Measurements from ENCODE around the gene NR1H3.

Gene NR1H3

DNA sequence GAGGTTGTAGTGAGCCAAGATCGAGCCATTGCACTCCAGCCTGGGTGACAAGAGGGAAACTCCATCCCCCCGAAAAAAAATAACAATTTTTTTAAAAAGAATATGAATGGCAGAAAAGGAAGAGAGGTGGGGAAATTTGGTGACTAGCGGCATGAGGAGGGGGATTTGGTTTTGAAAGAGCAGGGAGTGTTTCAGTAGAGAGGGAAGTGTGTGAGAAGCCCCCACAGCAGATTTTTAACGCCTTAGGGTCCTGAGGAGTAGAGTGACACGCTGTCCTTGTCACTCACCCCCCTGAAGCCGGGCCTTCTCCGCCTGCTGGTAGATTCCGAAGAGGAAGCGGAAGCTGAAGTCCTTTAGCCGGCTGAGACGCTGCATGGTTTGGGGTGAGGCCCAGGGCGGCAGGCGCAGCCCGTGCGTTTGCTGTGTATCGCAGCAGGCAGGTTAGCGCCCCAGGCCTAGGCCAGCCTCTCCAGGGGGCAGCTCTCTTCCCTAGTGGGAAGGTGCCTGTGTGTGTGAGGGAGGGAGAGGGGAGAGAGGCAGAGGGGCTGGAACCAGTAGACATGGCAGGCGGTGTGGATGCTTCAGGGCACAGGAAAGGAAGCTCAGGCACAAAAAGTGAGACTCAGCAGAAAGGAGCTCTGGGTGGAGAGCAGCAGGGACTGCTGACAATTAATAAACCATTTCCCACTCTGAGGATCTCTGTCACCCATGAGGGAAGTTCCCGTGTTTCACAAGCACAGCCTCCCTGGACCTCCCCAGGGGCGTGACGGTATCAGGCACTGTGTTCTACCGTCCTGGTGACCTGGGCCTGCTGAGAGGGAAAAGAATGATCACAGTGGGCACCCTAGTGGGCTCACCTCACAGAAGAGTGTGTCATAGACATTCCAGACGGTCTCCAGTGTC lies 13.1 kb upstream of the NR1H3 start:
- no peak for DNase-seq (ENCODE audit: low read depth)

DNA sequence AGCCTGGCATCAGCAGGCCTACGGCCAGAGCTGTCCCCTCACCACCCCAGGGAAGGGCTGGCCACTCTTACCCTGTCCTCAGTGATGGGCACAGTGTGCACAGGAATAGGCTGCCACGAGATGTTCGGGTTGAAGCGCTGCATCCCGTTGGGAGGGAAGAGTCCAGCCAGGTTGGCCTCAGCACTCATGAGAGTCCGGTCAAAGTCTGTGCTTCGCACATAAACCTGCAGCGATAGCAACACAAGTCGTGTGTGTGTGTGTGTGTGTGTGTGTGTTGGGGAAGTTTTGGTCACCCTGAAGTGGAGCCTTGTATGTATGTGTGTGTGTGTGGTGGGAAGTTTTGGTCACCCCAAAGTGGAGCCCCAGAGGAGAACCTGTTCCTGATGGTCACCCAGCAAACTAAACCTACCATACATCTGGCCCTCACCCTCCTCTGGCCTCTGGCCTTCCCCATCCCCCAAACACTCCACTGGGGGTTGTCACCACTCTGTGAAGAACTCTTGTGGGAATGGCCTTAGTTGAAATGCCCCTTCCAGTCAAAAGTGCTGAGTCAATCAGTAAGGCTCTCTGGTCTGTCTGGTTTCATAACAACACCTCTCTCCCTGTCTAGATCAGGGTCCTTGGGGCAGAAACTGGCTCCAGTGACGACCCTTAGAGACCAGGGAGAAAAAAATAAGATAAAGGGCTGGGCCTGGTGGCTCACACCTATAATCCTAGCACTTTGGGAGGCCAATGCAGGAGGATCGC lies 12.0 kb upstream of the NR1H3 start:
- DNase-seq (ENCODE audit: low read depth), result no peak

DNA sequence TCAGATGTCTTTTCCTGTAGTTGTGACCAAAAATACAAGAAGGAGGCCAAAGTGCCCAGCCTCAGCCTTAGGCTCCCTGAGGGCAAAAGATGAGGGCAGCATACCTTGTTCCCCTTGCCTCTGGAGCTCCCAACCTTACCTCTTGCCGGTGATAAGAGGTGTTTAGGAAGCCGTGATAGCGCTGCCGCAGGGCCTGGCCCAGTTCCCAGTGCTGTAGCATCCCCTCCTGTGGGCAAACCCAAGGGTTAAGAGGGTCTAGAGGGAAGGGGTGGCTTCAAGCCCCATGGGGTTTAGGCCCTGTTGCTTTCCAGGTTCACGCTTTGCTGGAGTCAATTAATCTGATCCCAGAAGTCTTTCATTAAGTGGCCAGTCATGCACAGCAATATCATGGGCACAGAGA lies 10.3 kb upstream of the NR1H3 start:
- DNase-seq (ENCODE audit: low read depth), result no peak

GRCh38 chr11:47248304-47248663 lies 9.5 kb upstream of the NR1H3 start:
- DNase-seq (ENCODE audit: low read depth), result peak; percentile 50

DNA sequence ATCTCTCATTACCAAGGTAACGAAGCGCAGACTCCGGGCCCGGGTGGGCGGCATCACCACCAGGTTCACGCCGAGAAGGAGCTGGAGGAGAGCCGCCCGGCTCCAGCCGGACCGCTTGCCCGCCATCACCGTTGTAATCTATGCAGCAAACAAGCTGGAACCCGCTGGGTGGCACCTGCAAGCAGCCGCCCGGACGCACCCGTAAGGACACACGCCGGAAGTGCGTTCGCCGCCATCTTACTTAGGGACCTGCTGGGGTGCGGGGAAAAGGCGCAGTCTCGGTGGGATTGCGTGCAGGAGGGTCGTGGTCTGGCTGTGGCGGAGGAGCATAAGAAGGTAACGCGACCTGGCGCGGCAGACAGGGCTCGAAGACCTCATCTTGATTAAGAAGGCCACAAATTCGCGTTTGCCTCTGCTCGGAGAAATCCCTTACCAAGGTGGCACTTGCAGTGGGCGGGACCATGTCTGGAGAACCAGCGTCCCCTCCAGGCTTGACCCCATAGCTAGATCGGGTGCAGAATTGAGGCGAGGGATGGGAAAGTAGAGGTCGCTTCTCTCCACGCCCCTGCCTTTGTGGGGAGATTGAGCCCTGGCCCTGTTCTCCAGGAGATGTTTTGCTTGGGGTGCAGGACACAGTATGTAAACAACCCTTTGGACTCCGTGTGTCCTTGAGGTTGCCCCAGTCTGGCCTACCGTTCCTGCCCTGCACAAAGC lies 9.0 kb upstream of the NR1H3 start, which contains the start of gene ACP2:
ACP2 (minus strand) TSS at position 151 of the 714 bp plus-strand sequence; CDS start at position 126, 25 bp downstream.
- DNase-seq (ENCODE audit: low read depth), result peak; percentile 86

- DNase-seq (ENCODE audit: low read depth), result no peak
These were observed 8.4 kb upstream of the NR1H3 start for GRCh38 chr11:47249378-47249715.

- no peak for DNase-seq (ENCODE audit: low read depth)
These were observed 6.0 kb upstream of the NR1H3 start for GRCh38 chr11:47251751-47252150.

DNA sequence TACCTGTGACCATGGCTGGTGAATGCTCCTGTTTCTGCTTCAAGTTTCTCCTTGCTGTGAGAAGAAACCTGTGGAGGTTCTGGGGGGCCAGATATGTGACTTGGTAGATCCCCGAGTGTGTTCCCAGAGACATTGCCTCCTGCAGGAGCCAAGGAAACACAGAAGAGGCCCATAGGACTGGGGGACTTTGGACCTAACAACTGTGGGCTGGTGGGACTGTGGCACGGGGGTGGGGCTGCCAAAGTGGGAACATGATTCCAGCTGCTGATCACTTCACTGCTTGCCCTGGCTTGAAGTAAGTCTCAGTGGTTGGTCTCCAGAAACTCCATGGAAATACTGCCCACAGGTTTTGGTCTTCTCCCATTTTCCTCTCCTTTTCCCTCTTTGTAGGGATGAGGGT lies 4.1 kb upstream of the NR1H3 start:
- no peak for DNase-seq (ENCODE audit: low read depth)

DNA sequence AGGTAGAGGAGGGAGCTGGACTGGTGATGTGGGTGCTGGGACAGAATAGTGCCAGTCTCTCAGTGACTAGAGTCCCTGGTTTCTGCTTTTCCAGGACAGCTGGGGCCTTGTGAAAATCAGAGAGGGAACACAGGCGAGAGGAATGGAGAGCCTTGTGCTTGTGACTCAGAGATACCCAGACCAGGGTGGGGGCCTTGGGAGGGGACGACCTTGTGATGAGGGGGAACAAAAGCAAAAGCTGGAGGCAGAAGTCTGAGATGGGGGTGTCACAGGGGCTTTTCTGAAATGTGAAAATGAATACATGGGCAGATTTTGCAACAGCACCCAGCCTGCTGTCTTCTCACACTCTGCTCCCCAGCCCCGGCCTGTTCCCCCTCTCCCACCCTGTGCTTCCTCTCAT lies 3.4 kb upstream of the NR1H3 start:
- DNase-seq (ENCODE audit: low read depth), result peak; percentile 27

GRCh38 chr11:47256374-47256773 lies 1.4 kb upstream of the NR1H3 start:
- no peak for DNase-seq (ENCODE audit: low read depth)

GRCh38 chr11:47257177-47257516 lies 649 bp upstream of the NR1H3 start:
- no peak for DNase-seq (ENCODE audit: low read depth)

GRCh38 chr11:47258317-47258902 lies 614 bp downstream of the NR1H3 start:
- DNase-seq (ENCODE audit: low read depth), result no peak

GRCh38 chr11:47259232-47259977 lies 1.6 kb downstream of the NR1H3 start:
- peak; percentile 46 for DNase-seq (ENCODE audit: low read depth)

DNA sequence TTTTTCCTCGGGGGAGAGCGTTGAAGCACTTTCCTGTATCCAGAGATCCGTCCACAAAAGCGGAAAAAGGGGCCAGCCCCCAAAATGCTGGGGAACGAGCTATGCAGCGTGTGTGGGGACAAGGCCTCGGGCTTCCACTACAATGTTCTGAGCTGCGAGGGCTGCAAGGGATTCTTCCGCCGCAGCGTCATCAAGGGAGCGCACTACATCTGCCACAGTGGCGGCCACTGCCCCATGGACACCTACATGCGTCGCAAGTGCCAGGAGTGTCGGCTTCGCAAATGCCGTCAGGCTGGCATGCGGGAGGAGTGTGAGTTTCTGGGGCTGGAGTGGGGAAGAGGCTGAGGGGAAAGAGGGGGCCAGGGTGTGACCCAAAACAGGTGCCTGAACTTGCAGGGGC lies 2.6 kb downstream of the NR1H3 start:
- DNase-seq (ENCODE audit: low read depth), result no peak

DNA sequence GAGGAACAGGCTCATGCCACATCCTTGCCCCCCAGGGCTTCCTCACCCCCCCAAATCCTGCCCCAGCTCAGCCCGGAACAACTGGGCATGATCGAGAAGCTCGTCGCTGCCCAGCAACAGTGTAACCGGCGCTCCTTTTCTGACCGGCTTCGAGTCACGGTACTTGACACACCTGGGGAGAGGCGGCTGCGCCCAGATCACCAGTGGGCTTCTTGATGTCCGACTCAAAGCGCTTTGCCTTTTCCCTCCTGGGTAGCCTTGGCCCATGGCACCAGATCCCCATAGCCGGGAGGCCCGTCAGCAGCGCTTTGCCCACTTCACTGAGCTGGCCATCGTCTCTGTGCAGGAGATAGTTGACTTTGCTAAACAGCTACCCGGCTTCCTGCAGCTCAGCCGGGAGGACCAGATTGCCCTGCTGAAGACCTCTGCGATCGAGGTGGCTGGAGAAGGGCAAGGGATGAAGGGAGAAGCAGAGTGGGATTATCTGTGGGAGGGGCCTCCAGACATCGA lies 3.5 kb downstream of the NR1H3 start:
- no peak for DNase-seq (ENCODE audit: low read depth)

DNA sequence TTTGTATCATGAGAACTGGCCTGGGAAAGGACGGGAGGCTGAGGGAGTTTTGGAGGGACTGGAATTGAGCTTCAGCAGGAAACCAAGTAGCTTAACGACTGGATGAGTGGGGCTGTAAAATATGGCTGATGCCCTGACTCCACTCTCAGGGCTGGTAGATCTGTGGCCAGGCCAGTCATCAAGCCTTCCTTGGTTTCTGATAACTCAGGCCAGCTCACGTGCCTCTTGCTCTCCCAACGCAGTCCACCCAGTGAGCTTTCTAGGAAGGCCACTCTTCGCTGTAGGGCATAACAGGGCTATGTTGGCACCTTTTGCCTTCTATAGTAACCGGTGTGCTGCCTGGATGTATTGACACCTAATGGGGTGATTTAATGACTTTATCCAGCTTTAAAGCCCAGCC lies 6.3 kb downstream of the NR1H3 start:
- no peak for DNase-seq (ENCODE audit: low read depth)

GRCh38 chr11:47264521-47264920 lies 6.7 kb downstream of the NR1H3 start:
- peak; percentile 26 for DNase-seq (ENCODE audit: low read depth)

DNA sequence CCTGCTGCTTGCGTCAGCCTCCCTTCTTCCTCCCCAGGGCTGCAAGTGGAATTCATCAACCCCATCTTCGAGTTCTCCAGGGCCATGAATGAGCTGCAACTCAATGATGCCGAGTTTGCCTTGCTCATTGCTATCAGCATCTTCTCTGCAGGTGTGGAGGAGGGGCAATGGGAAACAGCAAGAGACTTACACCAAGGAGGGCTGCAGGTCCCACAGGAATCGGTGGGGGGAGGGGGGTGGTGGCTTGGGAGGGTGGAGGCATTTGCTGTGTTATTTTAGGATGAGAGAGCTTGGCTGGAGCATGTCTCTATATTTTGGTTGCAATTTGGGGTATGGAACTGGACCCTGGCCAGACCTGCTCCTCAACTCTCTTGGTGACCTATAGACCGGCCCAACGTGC lies 10.1 kb downstream of the NR1H3 start:
- DNase-seq (ENCODE audit: low read depth), result no peak

DNA sequence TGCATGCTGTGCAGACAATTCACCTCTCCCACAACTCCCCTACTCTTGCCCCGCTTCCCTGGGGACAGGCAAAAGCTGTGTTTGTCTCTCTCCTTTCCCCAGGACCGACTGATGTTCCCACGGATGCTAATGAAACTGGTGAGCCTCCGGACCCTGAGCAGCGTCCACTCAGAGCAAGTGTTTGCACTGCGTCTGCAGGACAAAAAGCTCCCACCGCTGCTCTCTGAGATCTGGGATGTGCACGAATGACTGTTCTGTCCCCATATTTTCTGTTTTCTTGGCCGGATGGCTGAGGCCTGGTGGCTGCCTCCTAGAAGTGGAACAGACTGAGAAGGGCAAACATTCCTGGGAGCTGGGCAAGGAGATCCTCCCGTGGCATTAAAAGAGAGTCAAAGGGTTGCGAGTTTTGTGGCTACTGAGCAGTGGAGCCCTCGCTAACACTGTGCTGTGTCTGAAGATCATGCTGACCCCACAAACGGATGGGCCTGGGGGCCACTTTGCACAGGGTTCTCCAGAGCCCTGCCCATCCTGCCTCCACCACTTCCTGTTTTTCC lies 10.7 kb downstream of the NR1H3 start:
- no peak for DNase-seq (ENCODE audit: low read depth)

GRCh38 chr11:47269002-47269828 lies 11.4 kb downstream of the NR1H3 start:
- DNase-seq (ENCODE audit: low read depth), result peak; percentile 95

All from EH (cell line).